ENCODE data around the gene ACSL3. TPM values are rescaled to one million over a fixed set of nuclear protein-coding genes. Genes with fewer than 3 reads are reported as not detected.

Gene ACSL3
- total RNA-seq, 4 donors from 2014 or later, result 22.4 to 54.1 (median 42.3) TPM

DNA sequence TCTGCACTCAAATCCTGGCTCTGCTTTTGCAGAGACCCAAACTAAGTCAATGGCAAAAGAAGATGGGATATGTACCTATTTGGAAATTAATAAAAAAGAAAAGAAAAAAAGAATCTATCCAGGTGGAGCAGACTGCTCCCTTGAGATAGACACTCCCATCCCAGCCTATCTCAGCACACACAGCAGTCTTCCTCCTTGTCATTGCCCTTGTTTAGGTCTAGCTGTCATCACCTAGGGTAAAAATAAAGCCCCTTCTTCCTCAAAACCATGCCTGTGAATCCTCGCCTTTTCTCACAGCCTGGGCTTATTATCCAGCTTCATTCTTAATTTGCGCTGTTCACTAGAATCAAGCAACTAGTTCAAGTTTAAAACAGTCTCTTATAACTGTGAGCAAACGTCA is 30.7 kb upstream of the ACSL3 start:
- 50 to 69% methylated on average over 1 to 3 of the region's 3 CpGs for WGBS, 2 donors (ENCODE audit: low coverage in 1 of 2)
- no peak for DNase-seq

GRCh38 chr2:222833410-222833809 is 27.4 kb upstream of the ACSL3 start:
- TF ChIP-seq EP300 (IDR thresholded peaks at IDR 0.05; ENCODE audit: low read depth) (no peak), POLR2AphosphoS5 (IDR thresholded peaks at IDR 0.05) (no peak), POLR2A (IDR thresholded peaks at IDR 0.05) (no peak), CTCF (IDR thresholded peaks at IDR 0.05) (no peak)
- H3K27me3 ChIP-seq, result no peaks in the 10 kb centered on the region
- WGBS, 2 donors (ENCODE audit: low coverage in 1 of 2), result 96 to 100% methylated on average over 2 of the region's 2 CpGs
- no peaks in the 10 kb centered on the region for H3K36me3 ChIP-seq
- H3K9me3 ChIP-seq, result no peaks in the 10 kb centered on the region
- intact Hi-C loops (cut with DNase I; ENCODE audit: low total_unique reads) (no loop called here), in situ Hi-C loops (cut with MboI; ENCODE audit: low pct_ligation_motif_present in 1 of 4, low pct_unique_long_range_greater_than_20kb in 1 of 4, low sequenced_read_pairs in 3 of 4) (no loop called here)
- no peak overlapping the region for H3K27ac ChIP-seq
- H3K4me3 ChIP-seq, result no peak overlapping the region
- H3K4me1 ChIP-seq, result peaks cover 0 to 14% (median 5%) of the 10 kb centered on the region in 4 donors
- no peak for DNase-seq

More for the DNA sequence above, 30.7 kb upstream of the ACSL3 start:
- Histone ChIP-seq H3K27me3 (no peaks in the 10 kb centered on the region), H3K4me1 (peaks cover 0 to 5% (median 3%) of the 10 kb centered on the region in 4 donors), H3K4me3 (no peak overlapping the region), H3K27ac (no peak overlapping the region), H3K9me3 (no peaks in the 10 kb centered on the region), H3K36me3 (no peaks in the 10 kb centered on the region)
- in situ Hi-C loops (cut with MboI; ENCODE audit: low pct_ligation_motif_present in 1 of 4, low pct_unique_long_range_greater_than_20kb in 1 of 4, low sequenced_read_pairs in 3 of 4), result no loop called here
- no peak for TF ChIP-seq CTCF (IDR thresholded peaks at IDR 0.05)
- no peak for TF ChIP-seq POLR2AphosphoS5 (IDR thresholded peaks at IDR 0.05)
- TF ChIP-seq EP300 (IDR thresholded peaks at IDR 0.05; ENCODE audit: low read depth), result no peak
- TF ChIP-seq POLR2A (IDR thresholded peaks at IDR 0.05), result no peak
- intact Hi-C loops (cut with DNase I; ENCODE audit: low total_unique reads), result no loop called here

GRCh38 chr2:222835143-222835822 is 25.6 kb upstream of the ACSL3 start:
- intact Hi-C loops (cut with DNase I; ENCODE audit: low total_unique reads), result no loop called here
- DNase-seq, result peak; percentile 14
- H3K4me3 ChIP-seq, result no peak overlapping the region
- 37 to 39% methylated on average over 6 to 8 of the region's 8 CpGs for WGBS, 2 donors (ENCODE audit: low coverage in 1 of 2)
- in situ Hi-C loops (cut with MboI; ENCODE audit: low pct_ligation_motif_present in 1 of 4, low pct_unique_long_range_greater_than_20kb in 1 of 4, low sequenced_read_pairs in 3 of 4), result no loop called here
- peak overlapping the region in 2 of 4 donors; percentile 54 to 72 for H3K27ac ChIP-seq
- TF ChIP-seq POLR2AphosphoS5 (IDR thresholded peaks at IDR 0.05), result no peak
- TF ChIP-seq CTCF (IDR thresholded peaks at IDR 0.05), result no peak
- no peak for TF ChIP-seq EP300 (IDR thresholded peaks at IDR 0.05; ENCODE audit: low read depth)
- no peak for TF ChIP-seq POLR2A (IDR thresholded peaks at IDR 0.05)
- H3K36me3 ChIP-seq, result no peaks in the 10 kb centered on the region
- H3K27me3 ChIP-seq, result no peaks in the 10 kb centered on the region
- no peaks in the 10 kb centered on the region for H3K9me3 ChIP-seq
- peaks cover 0 to 14% (median 5%) of the 10 kb centered on the region in 4 donors for H3K4me1 ChIP-seq

- H3K27me3 ChIP-seq, result no peaks in the 10 kb centered on the region
- TF ChIP-seq EP300 (IDR thresholded peaks at IDR 0.05; ENCODE audit: low read depth), result no peak
- no peak for TF ChIP-seq POLR2AphosphoS5 (IDR thresholded peaks at IDR 0.05)
- no peak for TF ChIP-seq POLR2A (IDR thresholded peaks at IDR 0.05)
- no peak for TF ChIP-seq CTCF (IDR thresholded peaks at IDR 0.05)
- intact Hi-C loops (cut with DNase I; ENCODE audit: low total_unique reads), result no loop called here
- no peaks in the 10 kb centered on the region for H3K9me3 ChIP-seq
- H3K4me3 ChIP-seq, result no peak overlapping the region
- DNase-seq, result no peak
- in situ Hi-C loops (cut with MboI; ENCODE audit: low pct_ligation_motif_present in 1 of 4, low pct_unique_long_range_greater_than_20kb in 1 of 4, low sequenced_read_pairs in 3 of 4), result no loop called here
- H3K36me3 ChIP-seq, result no peaks in the 10 kb centered on the region
- peaks cover 0 to 14% (median 5%) of the 10 kb centered on the region in 4 donors for H3K4me1 ChIP-seq
- H3K27ac ChIP-seq, result peak overlapping the region in 2 of 4 donors; percentile 54 to 72
- 45 to 64% methylated on average over 4 to 5 of the region's 5 CpGs for WGBS, 2 donors (ENCODE audit: low coverage in 1 of 2)
Measured at GRCh38 chr2:222835823-222836151, 25.0 kb upstream of the ACSL3 start.

All from transverse colon (tissue), 4 donors.